WERI-Rb-1 (cell line): Measurements from ENCODE around the gene PHGDH.
"Not testable (repeated sequence)": the region's sequence is repeated elsewhere in the genome, so short reads cannot be mapped to it uniquely, and the experiment has no call there.

Experiments
- DNase-seq: peaks from one replicate; pipeline ENCODE4 v3.0.0-alpha.2; 2020
- H3K27ac ChIP-seq: fragments of 250-450 bp; sonication (Bioruptor Pico); 2 replicates; pipeline ENCODE4 v1.5.1; 2020; ENCODE audit warnings: mild to moderate bottlenecking, moderate library complexity
- H3K27me3 ChIP-seq: fragments of 250-450 bp; sonication (Bioruptor Pico); 2 replicates; pipeline ENCODE4 v1.5.1; 2021; ENCODE audit warnings: mild to moderate bottlenecking, low read depth, moderate library complexity; ENCODE audit not compliant: insufficient read depth, severe bottlenecking
- H3K36me3 ChIP-seq: fragments of 250-450 bp; sonication (Bioruptor Pico); 2 replicates; pipeline ENCODE4 v1.5.1; 2020; ENCODE audit warnings: mild to moderate bottlenecking, moderate library complexity
- H3K4me3 ChIP-seq: 2 replicates; pipeline ENCODE4 v1.5.1; 2011; ENCODE audit warnings: low read depth, mild to moderate bottlenecking, control low read depth, low read length
- H3K9me3 ChIP-seq: fragments of 250-450 bp; sonication (Bioruptor Pico); 2 replicates; pipeline ENCODE4 v1.5.1; 2021; ENCODE audit warnings: mild to moderate bottlenecking, moderate library complexity; ENCODE audit not compliant: severe bottlenecking
- TF ChIP-seq, protein P1 (sequence below): IDR thresholded peaks from 2 replicates; pipeline ENCODE4 v1.5.1; 2011; ENCODE audit warnings: low read depth, mild to moderate bottlenecking, control low read depth, inconsistent platforms, low read length

The PHGDH gene

DNA sequence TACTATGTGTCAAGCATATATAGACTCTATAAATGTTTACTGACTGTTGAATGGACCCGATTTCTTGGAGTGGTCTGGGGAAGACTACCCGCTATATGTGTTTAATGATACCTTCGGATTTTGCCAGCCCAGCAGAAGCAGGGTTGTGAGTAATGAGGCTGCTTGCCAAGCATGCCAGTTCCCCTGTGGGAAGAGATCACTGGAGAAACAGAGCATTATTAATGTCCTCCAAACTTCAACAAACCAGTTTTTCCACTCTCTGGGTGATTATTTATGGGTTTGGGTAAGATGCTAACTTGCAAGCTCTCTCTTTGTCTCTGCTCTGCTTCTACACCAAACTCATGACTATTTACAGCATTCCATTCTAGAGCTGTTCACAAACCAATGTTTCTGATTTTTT lies 25.1 kb upstream of the PHGDH start:
- Histone ChIP-seq H3K36me3 (no peaks in the 10 kb centered on the region), H3K27ac (no peak overlapping the region), H3K9me3 (no peaks in the 10 kb centered on the region), H3K4me3 (no peak overlapping the region), H3K27me3 (no peaks in the 10 kb centered on the region)
- DNase-seq = no peak
- TF ChIP-seq, protein P1, sequence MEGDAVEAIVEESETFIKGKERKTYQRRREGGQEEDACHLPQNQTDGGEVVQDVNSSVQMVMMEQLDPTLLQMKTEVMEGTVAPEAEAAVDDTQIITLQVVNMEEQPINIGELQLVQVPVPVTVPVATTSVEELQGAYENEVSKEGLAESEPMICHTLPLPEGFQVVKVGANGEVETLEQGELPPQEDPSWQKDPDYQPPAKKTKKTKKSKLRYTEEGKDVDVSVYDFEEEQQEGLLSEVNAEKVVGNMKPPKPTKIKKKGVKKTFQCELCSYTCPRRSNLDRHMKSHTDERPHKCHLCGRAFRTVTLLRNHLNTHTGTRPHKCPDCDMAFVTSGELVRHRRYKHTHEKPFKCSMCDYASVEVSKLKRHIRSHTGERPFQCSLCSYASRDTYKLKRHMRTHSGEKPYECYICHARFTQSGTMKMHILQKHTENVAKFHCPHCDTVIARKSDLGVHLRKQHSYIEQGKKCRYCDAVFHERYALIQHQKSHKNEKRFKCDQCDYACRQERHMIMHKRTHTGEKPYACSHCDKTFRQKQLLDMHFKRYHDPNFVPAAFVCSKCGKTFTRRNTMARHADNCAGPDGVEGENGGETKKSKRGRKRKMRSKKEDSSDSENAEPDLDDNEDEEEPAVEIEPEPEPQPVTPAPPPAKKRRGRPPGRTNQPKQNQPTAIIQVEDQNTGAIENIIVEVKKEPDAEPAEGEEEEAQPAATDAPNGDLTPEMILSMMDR = no peak

DNA sequence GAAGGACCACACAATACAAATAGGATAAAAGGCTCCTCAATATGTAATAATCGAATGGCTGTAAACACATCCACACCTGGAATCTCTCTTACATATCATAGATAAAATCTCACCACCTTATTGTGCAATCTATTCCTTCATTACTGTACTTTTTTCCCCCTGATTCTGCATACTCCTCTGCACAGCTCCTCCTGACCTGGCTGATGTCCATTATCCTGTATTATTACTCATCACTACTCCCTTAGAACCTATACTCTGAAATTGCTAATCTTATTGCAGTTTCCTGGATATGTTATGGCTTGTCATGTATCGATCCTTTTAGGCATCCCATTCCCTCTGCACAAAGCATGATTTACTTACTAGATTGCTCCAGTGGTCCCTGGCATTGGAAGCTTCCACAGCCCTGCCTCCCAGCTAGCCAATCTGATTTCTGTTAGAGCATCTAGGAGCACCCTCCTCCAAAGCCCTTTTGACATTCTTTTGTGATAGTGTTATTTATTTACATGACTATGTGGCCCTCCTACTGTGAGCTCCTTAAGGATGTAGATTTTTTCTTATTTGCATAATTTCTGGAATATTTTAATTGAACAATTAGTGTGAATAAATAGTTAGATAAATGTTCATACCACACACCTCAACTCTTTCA lies 24.2 kb upstream of the PHGDH start:
- no peak for DNase-seq
- Histone ChIP-seq H3K36me3 (no peaks in the 10 kb centered on the region), H3K4me3 (no peak overlapping the region), H3K27ac (no peak overlapping the region), H3K27me3 (no peaks in the 10 kb centered on the region), H3K9me3 (no peaks in the 10 kb centered on the region)
- TF ChIP-seq, protein P1 = no peak

DNA sequence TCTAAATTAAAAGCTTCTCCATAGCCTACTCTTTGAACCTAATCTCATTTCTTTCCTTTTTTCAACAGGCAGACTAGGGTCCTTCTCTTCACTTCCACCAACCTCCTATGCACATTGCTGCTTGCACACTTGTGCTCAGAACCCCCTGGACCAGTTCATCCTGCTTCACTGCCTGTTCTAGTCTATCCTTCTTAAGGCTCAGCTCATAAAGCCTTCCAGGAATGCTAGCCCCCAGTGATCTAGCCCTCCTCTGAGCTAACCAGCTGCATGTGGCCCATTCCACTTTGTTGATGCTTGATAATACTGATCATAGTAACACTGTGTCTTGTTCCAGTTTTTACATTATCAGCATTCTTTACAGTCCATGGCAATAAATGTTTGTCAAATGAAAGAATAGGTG lies 22.9 kb upstream of the PHGDH start:
- DNase-seq = no peak
- H3K27me3 ChIP-seq = no peaks in the 10 kb centered on the region
- no peaks in the 10 kb centered on the region for H3K9me3 ChIP-seq
- H3K4me3 ChIP-seq = no peak overlapping the region
- H3K36me3 ChIP-seq = no peaks in the 10 kb centered on the region
- TF ChIP-seq, protein P1 = no peak
- no peak overlapping the region for H3K27ac ChIP-seq

DNA sequence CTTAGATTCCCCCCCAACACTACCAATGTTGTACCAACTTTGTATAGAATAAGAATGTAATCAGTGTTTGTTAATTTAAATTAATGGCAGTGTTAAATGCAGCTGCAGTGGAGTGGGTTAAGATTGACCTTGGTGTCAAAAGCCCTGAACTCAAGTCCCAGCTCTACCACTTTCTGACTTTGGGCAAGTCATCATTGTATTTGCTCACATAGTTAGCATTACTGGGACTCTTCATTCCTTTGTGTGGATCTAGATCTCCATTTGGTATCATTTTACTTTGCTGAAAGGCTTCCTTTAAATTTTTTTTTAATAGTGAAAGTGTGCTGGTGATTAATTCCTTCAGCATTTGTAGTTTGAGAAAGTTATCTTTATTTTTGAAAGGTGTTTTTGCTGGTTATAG lies 22.2 kb upstream of the PHGDH start:
- H3K4me3 ChIP-seq = no peak overlapping the region
- no peak overlapping the region for H3K27ac ChIP-seq
- no peaks in the 10 kb centered on the region for H3K36me3 ChIP-seq
- no peak for DNase-seq
- TF ChIP-seq, protein P1 = no peak
- no peaks in the 10 kb centered on the region for H3K9me3 ChIP-seq
- no peaks in the 10 kb centered on the region for H3K27me3 ChIP-seq

DNA sequence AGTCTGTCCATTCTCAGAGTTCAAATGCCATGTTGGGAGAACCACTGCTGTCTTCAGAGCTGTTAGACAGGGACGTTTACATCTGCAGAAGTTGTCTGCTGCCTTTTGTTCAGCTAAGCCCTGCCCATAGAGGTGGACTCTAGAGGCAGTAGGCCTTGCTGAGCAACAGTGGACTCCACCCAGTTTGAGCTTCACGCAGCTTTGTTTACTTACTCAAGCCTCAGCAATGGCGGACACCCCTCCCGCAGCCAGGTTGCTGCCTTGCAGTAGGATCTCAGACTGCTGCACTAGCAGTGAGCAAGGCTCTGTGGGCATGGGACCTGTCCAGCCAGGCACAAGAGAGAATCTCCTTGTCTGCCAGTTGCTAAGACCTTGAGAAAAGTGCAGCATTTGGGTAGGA lies 14.9 kb upstream of the PHGDH start:
- not testable (repeated sequence) for H3K4me3 ChIP-seq, H3K9me3 ChIP-seq, DNase-seq, H3K27me3 ChIP-seq, H3K36me3 ChIP-seq, H3K27ac ChIP-seq

DNA sequence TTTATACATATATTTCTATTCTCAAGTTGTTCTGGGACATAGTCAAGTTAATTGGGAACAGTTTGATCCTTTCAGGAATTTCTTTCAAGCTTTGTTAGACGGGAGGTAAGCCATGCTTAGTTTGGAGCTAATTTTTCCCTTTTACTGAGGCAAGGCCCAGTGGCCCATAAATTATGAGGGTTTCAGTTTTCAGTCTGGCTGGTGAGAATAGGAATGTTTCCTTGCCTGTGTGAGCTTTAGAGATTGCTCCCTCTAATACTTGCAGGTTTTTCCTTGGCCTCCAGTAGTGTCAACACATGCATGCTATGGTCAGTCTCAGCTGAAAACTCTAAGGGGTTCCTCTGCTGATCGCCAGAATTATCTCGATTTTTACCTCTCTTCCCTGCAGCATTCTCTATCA lies 14.1 kb upstream of the PHGDH start:
- H3K36me3 ChIP-seq = no peaks in the 10 kb centered on the region
- no peak overlapping the region for H3K4me3 ChIP-seq
- TF ChIP-seq, protein P1 = no peak
- H3K9me3 ChIP-seq = peaks cover 10% of the 10 kb centered on the region
- DNase-seq = no peak
- no peaks in the 10 kb centered on the region for H3K27me3 ChIP-seq
- H3K27ac ChIP-seq = no peak overlapping the region
